Lower lobe of right lung (tissue), 2 donors: ENCODE measurements around the gene C2orf68. TPM values are rescaled to one million over a fixed set of nuclear protein-coding genes. Genes with fewer than 3 reads are reported as not detected.
A peak's percentile ranks its signal among the peaks of the same experiment; 100 is the strongest.
"Not testable (repeated sequence)": the region's sequence is repeated elsewhere in the genome, so short reads cannot be mapped to it uniquely, and the experiment has no call there.

Source experiments
- ATAC-seq, 2 donors: fragments of 200-7000 bp; cut with Tn5 transposase; one replicate each; pipeline ENCODE4 v1.9.1; 2020 to 2022; ENCODE audit warnings: mild to moderate bottlenecking in 2 of 2, moderate library complexity in 2 of 2
- DNase-seq: peaks from one replicate; pipeline ENCODE4 v3.0.0-alpha.2; 2020
- H3K27ac ChIP-seq: fragments of 200-600 bp; one replicate; pipeline ENCODE4 v1.8.0; 2022
- H3K27me3 ChIP-seq: fragments of 200-600 bp; one replicate; pipeline ENCODE4 v1.8.0; 2022; ENCODE audit warnings: low read depth
- H3K36me3 ChIP-seq: fragments of 200-600 bp; one replicate; pipeline ENCODE4 v1.8.0; 2022; ENCODE audit warnings: mild to moderate bottlenecking
- H3K4me1 ChIP-seq: fragments of 200-600 bp; one replicate; pipeline ENCODE4 v1.8.0; 2022
- H3K4me3 ChIP-seq: fragments of 200-600 bp; one replicate; pipeline ENCODE4 v1.8.0; 2022; ENCODE audit warnings: mild to moderate bottlenecking
- H3K9me3 ChIP-seq: fragments of 200-600 bp; one replicate; pipeline ENCODE4 v1.8.0; 2022
- CTCF ChIP-seq: fragments of 200-600 bp; IDR thresholded peaks from one replicate; pipeline ENCODE4 v1.8.0; 2022; ENCODE audit warnings: antibody characterized with exemption, mild to moderate bottlenecking
- intact Hi-C: fragments of 100-400 bp; cut with DNase I; formaldehyde crosslinking; loops from one replicate; pipeline ENCODE4 v1.11.0; 2022
- total RNA-seq: library from RNA; stranded (reverse); fragmentation: NEBNext Ultra II Directional; extraction: Animal tissue kit (Norgen Biotek cat#: 25700); gene quantifications from one replicate; pipeline ENCODE4 v1.2.1, GENCODE V29; 2021
- donor health status: DM: no; HTN: yes; CAD: no; lungs with severe emphysema.

The C2orf68 gene
- total RNA-seq, 1 donor from 2014 or later = 40.6 TPM

- Histone ChIP-seq H3K27ac (peak overlapping the region; percentile 87), H3K4me1 (peaks cover 52% of the 10 kb centered on the region)
- no peak for DNase-seq
These were observed 605 bp downstream of the C2orf68 start for GRCh38 chr2:85611217-85611704.

GRCh38 chr2:85607268-85608215, 4.3 kb downstream of the C2orf68 start:
- H3K36me3 ChIP-seq = peaks cover 29% of the 10 kb centered on the region
- peak overlapping the region; percentile 90 for H3K27ac ChIP-seq
- no peak for TF ChIP-seq CTCF
- peak; percentile 25 to 31 for ATAC-seq
- no peaks in the 10 kb centered on the region for H3K9me3 ChIP-seq
- intact Hi-C loops = no loop called here
- H3K27me3 ChIP-seq = no peaks in the 10 kb centered on the region
- DNase-seq = peak; percentile 70
- no peak overlapping the region for H3K4me3 ChIP-seq
- peaks cover 74% of the 10 kb centered on the region for H3K4me1 ChIP-seq

More at GRCh38 chr2:85611217-85611704, 605 bp downstream of the C2orf68 start:
- peaks cover 29% of the 10 kb centered on the region for H3K36me3 ChIP-seq
- H3K9me3 ChIP-seq = no peaks in the 10 kb centered on the region
- ATAC-seq = peak in 1 of 2 donors; percentile 35
- TF ChIP-seq CTCF = no peak
- H3K27me3 ChIP-seq = no peaks in the 10 kb centered on the region
- peak overlapping the region; percentile 89 for H3K4me3 ChIP-seq
- intact Hi-C loops = no loop called here

GRCh38 chr2:85606116-85606455, 5.8 kb downstream of the C2orf68 start:
- Histone ChIP-seq H3K27ac (peak overlapping the region; percentile 90), H3K36me3 (peaks cover 30% of the 10 kb centered on the region), H3K27me3 (no peaks in the 10 kb centered on the region), H3K4me1 (peaks cover 75% of the 10 kb centered on the region), H3K9me3 (no peaks in the 10 kb centered on the region), H3K4me3 (no peak overlapping the region)
- TF ChIP-seq CTCF = no peak
- ATAC-seq = no peak
- no peak for DNase-seq
- intact Hi-C loops = no loop called here

GRCh38 chr2:85605406-85606115, 6.3 kb downstream of the C2orf68 start:
- H3K4me3 ChIP-seq = peak overlapping the region; percentile 82
- no peaks in the 10 kb centered on the region for H3K9me3 ChIP-seq
- peak in 1 of 2 donors; percentile 13 for ATAC-seq
- peaks cover 35% of the 10 kb centered on the region for H3K36me3 ChIP-seq
- peak overlapping the region; percentile 90 for H3K27ac ChIP-seq
- peaks cover 74% of the 10 kb centered on the region for H3K4me1 ChIP-seq
- TF ChIP-seq CTCF = no peak
- H3K27me3 ChIP-seq = no peaks in the 10 kb centered on the region
- intact Hi-C loops = no loop called here
- DNase-seq = no peak

GRCh38 chr2:85604568-85605339, 7.1 kb downstream of the C2orf68 start:
- H3K4me1 ChIP-seq = peaks cover 74% of the 10 kb centered on the region

GRCh38 chr2:85604133-85604444, 7.8 kb downstream of the C2orf68 start:
- H3K4me1 ChIP-seq = peaks cover 74% of the 10 kb centered on the region
- ATAC-seq, H3K9me3 ChIP-seq, DNase-seq, H3K27me3 ChIP-seq, intact Hi-C loops: not testable (repeated sequence)
- peak overlapping the region; percentile 90 for H3K27ac ChIP-seq
- H3K4me3 ChIP-seq = peak overlapping the region; percentile 82
- peaks cover 41% of the 10 kb centered on the region for H3K36me3 ChIP-seq

More at GRCh38 chr2:85604568-85605339, 7.1 kb downstream of the C2orf68 start:
- DNase-seq (no peak), ATAC-seq (no peak)
- H3K9me3 ChIP-seq = no peaks in the 10 kb centered on the region
- peaks cover 41% of the 10 kb centered on the region for H3K36me3 ChIP-seq
- H3K27me3 ChIP-seq = no peaks in the 10 kb centered on the region
- intact Hi-C loops = no loop called here
- no peak for TF ChIP-seq CTCF
- peak overlapping the region; percentile 90 for H3K27ac ChIP-seq
- peak overlapping the region; percentile 82 for H3K4me3 ChIP-seq
